Measurements from ENCODE around the gene PHF21A. TPM values are rescaled to one million over a fixed set of nuclear protein-coding genes. Genes with fewer than 3 reads are reported as not detected.

Gene PHF21A
- total RNA-seq, 1 donor from 2014 or later = 71.1 TPM

- H3K4me1 Mint-ChIP-seq (ENCODE audit: low read depth, unreplicated experiment) = peaks cover 35% of the 10 kb centered on the region
- peak overlapping the region; percentile 18 for H3K27ac Mint-ChIP-seq (ENCODE audit: unreplicated experiment)
- H3K36me3 Mint-ChIP-seq (ENCODE audit: unreplicated experiment) = no peaks in the 10 kb centered on the region
Measured at GRCh38 chr11:46051102-46051501, 70.2 kb downstream of the PHF21A start.

GRCh38 chr11:46050662-46051061 is 70.6 kb downstream of the PHF21A start:
- H3K27me3 Mint-ChIP-seq (ENCODE audit: unreplicated experiment) = no peaks in the 10 kb centered on the region
- H3K4me1 Mint-ChIP-seq (ENCODE audit: low read depth, unreplicated experiment) = peaks cover 36% of the 10 kb centered on the region
- DNase-seq = no peak
- TF ChIP-seq CTCF (IDR thresholded peaks at IDR 0.05; ENCODE audit: partially characterized antibody, unreplicated experiment) = no peak
- H3K9me3 Mint-ChIP-seq (ENCODE audit: unreplicated experiment) = no peaks in the 10 kb centered on the region
- peak overlapping the region; percentile 84 for H3K27ac Mint-ChIP-seq (ENCODE audit: unreplicated experiment)
- H3K36me3 Mint-ChIP-seq (ENCODE audit: unreplicated experiment) = no peaks in the 10 kb centered on the region
- H3K4me3 Mint-ChIP-seq (ENCODE audit: unreplicated experiment) = peak overlapping the region; percentile 43

More at GRCh38 chr11:46051102-46051501, 70.2 kb downstream of the PHF21A start:
- no peak overlapping the region for H3K4me3 Mint-ChIP-seq (ENCODE audit: unreplicated experiment)
- no peaks in the 10 kb centered on the region for H3K27me3 Mint-ChIP-seq (ENCODE audit: unreplicated experiment)
- no peak for TF ChIP-seq CTCF (IDR thresholded peaks at IDR 0.05; ENCODE audit: partially characterized antibody, unreplicated experiment)
- no peaks in the 10 kb centered on the region for H3K9me3 Mint-ChIP-seq (ENCODE audit: unreplicated experiment)
- DNase-seq = no peak

- Mint-ChIP-seq H3K4me1 (ENCODE audit: low read depth, unreplicated experiment) (peaks cover 34% of the 10 kb centered on the region), H3K27ac (ENCODE audit: unreplicated experiment) (peak overlapping the region; percentile 84), H3K4me3 (ENCODE audit: unreplicated experiment) (peak overlapping the region; percentile 43), H3K36me3 (ENCODE audit: unreplicated experiment) (no peaks in the 10 kb centered on the region), H3K9me3 (ENCODE audit: unreplicated experiment) (no peaks in the 10 kb centered on the region), H3K27me3 (ENCODE audit: unreplicated experiment) (no peaks in the 10 kb centered on the region)
- no peak for TF ChIP-seq CTCF (IDR thresholded peaks at IDR 0.05; ENCODE audit: partially characterized antibody, unreplicated experiment)
- peak; percentile 16 for DNase-seq
Measured at GRCh38 chr11:46050003-46050461, 71.2 kb downstream of the PHF21A start.

- TF ChIP-seq CTCF (IDR thresholded peaks at IDR 0.05; ENCODE audit: partially characterized antibody, unreplicated experiment) = no peak
- Mint-ChIP-seq H3K4me1 (ENCODE audit: low read depth, unreplicated experiment) (peaks cover 35% of the 10 kb centered on the region), H3K36me3 (ENCODE audit: unreplicated experiment) (no peaks in the 10 kb centered on the region), H3K4me3 (ENCODE audit: unreplicated experiment) (peak overlapping the region; percentile 30), H3K27me3 (ENCODE audit: unreplicated experiment) (no peaks in the 10 kb centered on the region), H3K27ac (ENCODE audit: unreplicated experiment) (peak overlapping the region; percentile 84), H3K9me3 (ENCODE audit: unreplicated experiment) (no peaks in the 10 kb centered on the region)
- peak; percentile 18 for DNase-seq
Measured at GRCh38 chr11:46049325-46049897, 71.8 kb downstream of the PHF21A start.

- no peaks in the 10 kb centered on the region for H3K36me3 Mint-ChIP-seq (ENCODE audit: unreplicated experiment)
- peaks cover 38% of the 10 kb centered on the region for H3K4me1 Mint-ChIP-seq (ENCODE audit: low read depth, unreplicated experiment)
- no peak for TF ChIP-seq CTCF (IDR thresholded peaks at IDR 0.05; ENCODE audit: partially characterized antibody, unreplicated experiment)
Measured at GRCh38 chr11:46048198-46048597, 73.1 kb downstream of the PHF21A start.

More at GRCh38 chr11:46048198-46048597, 73.1 kb downstream of the PHF21A start:
- Mint-ChIP-seq H3K4me3 (ENCODE audit: unreplicated experiment) (no peak overlapping the region), H3K27me3 (ENCODE audit: unreplicated experiment) (no peaks in the 10 kb centered on the region), H3K27ac (ENCODE audit: unreplicated experiment) (no peak overlapping the region), H3K9me3 (ENCODE audit: unreplicated experiment) (no peaks in the 10 kb centered on the region)
- DNase-seq = no peak

All from glutamatergic neuron (in vitro differentiated cells).